Natural killer cell (primary cell): ENCODE results near the gene KCNJ16. TPM values are rescaled to one million over a fixed set of nuclear protein-coding genes. Genes with fewer than 3 reads are reported as not detected.

Experiments
- ATAC-seq, 3 donors: fragments of 150-1000 bp in 2 of 3; fragments of 200-7000 bp in 1 of 3; cut with Tn5 transposase; 1 replicate in 1 of 3; 2 replicates in 2 of 3; pipeline ENCODE4 v1.10.0; 2021; ENCODE audit warnings: mild to moderate bottlenecking in 2 of 3, moderate library complexity in 2 of 3
- DNase-seq, 2 donors: peaks; one replicate each; pipeline versions ENCODE4 v3.0.0 to v3.0.0-alpha.2; 2013 to 2021; ENCODE audit warnings: mixed read lengths in 1 of 2
- H3K27ac ChIP-seq: one replicate; pipeline ENCODE4 v1.5.1; 2013; ENCODE audit warnings: mild to moderate bottlenecking, low read length
- H3K27me3 ChIP-seq: one replicate; pipeline ENCODE4 v1.6.1; 2013; ENCODE audit warnings: low read length; ENCODE audit not compliant: control insufficient read depth, insufficient read depth
- H3K36me3 ChIP-seq: one replicate; pipeline ENCODE4 v1.6.1; 2013; ENCODE audit warnings: low read length; ENCODE audit not compliant: control insufficient read depth, insufficient read depth
- H3K4me1 ChIP-seq: one replicate; pipeline ENCODE4 v1.6.1; 2013; ENCODE audit warnings: low read length; ENCODE audit not compliant: control insufficient read depth, insufficient read depth
- H3K4me3 ChIP-seq: one replicate; pipeline ENCODE4 v1.5.1; 2013; ENCODE audit warnings: low read length
- H3K9me3 ChIP-seq: one replicate; pipeline ENCODE4 v1.6.1; 2013; ENCODE audit warnings: low read length; ENCODE audit not compliant: control insufficient read depth, insufficient read depth
- H3K27ac Mint-ChIP-seq, 2 donors: one replicate each; pipeline ENCODE4 v1.8.0; 2022; ENCODE audit warnings: mild to moderate bottlenecking in 2 of 2, mixed read lengths in 2 of 2, moderate library complexity in 1 of 2
- H3K27me3 Mint-ChIP-seq, 2 donors: one replicate each; pipeline ENCODE4 v1.8.0; 2022; ENCODE audit warnings: low read depth in 2 of 2, mixed read lengths in 2 of 2
- H3K36me3 Mint-ChIP-seq: one replicate; pipeline ENCODE4 v1.8.0; 2022; ENCODE audit warnings: mixed read lengths
- H3K4me1 Mint-ChIP-seq, 2 donors: one replicate each; pipeline ENCODE4 v1.8.0; 2022; ENCODE audit warnings: mixed read lengths in 2 of 2
- H3K4me3 Mint-ChIP-seq: one replicate; pipeline ENCODE4 v1.8.0; 2022; ENCODE audit warnings: mild to moderate bottlenecking, moderate library complexity, mixed read lengths
- H3K9me3 Mint-ChIP-seq, 2 donors: one replicate each; pipeline ENCODE4 v1.8.0; 2022; ENCODE audit warnings: mixed read lengths in 2 of 2
- WGBS: methylation state at CpG from one replicate; pipeline ENCODE4 v1.1.7; 2013; ENCODE audit warnings: missing lambda C conversion rate; ENCODE audit not compliant: insufficient coverage; 5-methylcytosine and 5-hydroxymethylcytosine counted together
- intact Hi-C: fragments of 100-400 bp; cut with micrococcal nuclease; formaldehyde crosslinking; loops from one replicate; pipeline ENCODE4 v1.14.2; 2022
- total RNA-seq, 4 donors: library from RNA; stranded (reverse); fragments of 120-200 nt in 1 of 4; gene quantifications; one replicate each; pipeline versions ENCODE4 v1.2.3 to v1.2.4, GENCODE V29; 2013 to 2022
- TF ChIP-seq, protein P1 (sequence below): fragments of 200-600 bp; IDR thresholded peaks from one replicate; pipeline ENCODE4 v1.8.0; 2022; ENCODE audit warnings: antibody characterized with exemption

KCNJ16 gene
- total RNA-seq, 3 donors from 2014 or later (not counting 1 experiment from before 2014, with no cell fraction given), result not detected

- Mint-ChIP-seq H3K27ac (no peak overlapping the region), H3K9me3 (peaks cover 0 to 5% of the 10 kb centered on the region in 2 donors), H3K4me1 (no peaks in the 10 kb centered on the region), H3K4me3 (no peak overlapping the region), H3K36me3 (no peaks in the 10 kb centered on the region), H3K27me3 (no peaks in the 10 kb centered on the region)
- ATAC-seq, result peak in 1 of 3 donors; percentile 50
- no peak for DNase-seq
- Histone ChIP-seq H3K4me3 (no peak overlapping the region), H3K36me3 (no peaks in the 10 kb centered on the region), H3K27me3 (no peaks in the 10 kb centered on the region), H3K27ac (no peak overlapping the region), H3K4me1 (no peaks in the 10 kb centered on the region), H3K9me3 (no peaks in the 10 kb centered on the region)
- intact Hi-C loops, result no loop called here
- TF ChIP-seq, protein P1, sequence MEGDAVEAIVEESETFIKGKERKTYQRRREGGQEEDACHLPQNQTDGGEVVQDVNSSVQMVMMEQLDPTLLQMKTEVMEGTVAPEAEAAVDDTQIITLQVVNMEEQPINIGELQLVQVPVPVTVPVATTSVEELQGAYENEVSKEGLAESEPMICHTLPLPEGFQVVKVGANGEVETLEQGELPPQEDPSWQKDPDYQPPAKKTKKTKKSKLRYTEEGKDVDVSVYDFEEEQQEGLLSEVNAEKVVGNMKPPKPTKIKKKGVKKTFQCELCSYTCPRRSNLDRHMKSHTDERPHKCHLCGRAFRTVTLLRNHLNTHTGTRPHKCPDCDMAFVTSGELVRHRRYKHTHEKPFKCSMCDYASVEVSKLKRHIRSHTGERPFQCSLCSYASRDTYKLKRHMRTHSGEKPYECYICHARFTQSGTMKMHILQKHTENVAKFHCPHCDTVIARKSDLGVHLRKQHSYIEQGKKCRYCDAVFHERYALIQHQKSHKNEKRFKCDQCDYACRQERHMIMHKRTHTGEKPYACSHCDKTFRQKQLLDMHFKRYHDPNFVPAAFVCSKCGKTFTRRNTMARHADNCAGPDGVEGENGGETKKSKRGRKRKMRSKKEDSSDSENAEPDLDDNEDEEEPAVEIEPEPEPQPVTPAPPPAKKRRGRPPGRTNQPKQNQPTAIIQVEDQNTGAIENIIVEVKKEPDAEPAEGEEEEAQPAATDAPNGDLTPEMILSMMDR, result no peak
- 50% methylated on average over 1 of the region's 2 CpGs for WGBS
Observed at GRCh38 chr17:70091005-70091568, 16.1 kb downstream of the KCNJ16 start.

GRCh38 chr17:70091696-70092095 lies 16.7 kb downstream of the KCNJ16 start:
- intact Hi-C loops, result no loop called here
- H3K4me3 ChIP-seq, result no peak overlapping the region
- H3K4me1 Mint-ChIP-seq, result no peaks in the 10 kb centered on the region
- TF ChIP-seq, protein P1, result no peak
- H3K4me3 Mint-ChIP-seq, result no peak overlapping the region
- WGBS, result no CpG with 5 or more reads among the region's 1 CpG
- H3K27ac Mint-ChIP-seq, result no peak overlapping the region
- no peaks in the 10 kb centered on the region for H3K27me3 ChIP-seq
- DNase-seq (no peak), ATAC-seq (no peak)
- H3K36me3 Mint-ChIP-seq, result no peaks in the 10 kb centered on the region
- H3K27ac ChIP-seq, result no peak overlapping the region
- H3K9me3 Mint-ChIP-seq, result peaks cover 0 to 5% of the 10 kb centered on the region in 2 donors
- no peaks in the 10 kb centered on the region for H3K36me3 ChIP-seq
- no peaks in the 10 kb centered on the region for H3K27me3 Mint-ChIP-seq
- H3K4me1 ChIP-seq, result no peaks in the 10 kb centered on the region
- H3K9me3 ChIP-seq, result no peaks in the 10 kb centered on the region

- TF ChIP-seq, protein P1, result no peak
Observed at GRCh38 chr17:70093163-70093562, 18.1 kb downstream of the KCNJ16 start.

GRCh38 chr17:70095455-70095854 lies 20.4 kb downstream of the KCNJ16 start:
- DNase-seq (no peak), ATAC-seq (no peak)
- peaks cover 8 to 10% of the 10 kb centered on the region in 2 donors for H3K4me1 Mint-ChIP-seq
- WGBS, result 85% methylated on average over 4 of the region's 4 CpGs
- Histone ChIP-seq H3K27ac (no peak overlapping the region), H3K4me3 (no peak overlapping the region), H3K4me1 (no peaks in the 10 kb centered on the region), H3K27me3 (no peaks in the 10 kb centered on the region), H3K36me3 (no peaks in the 10 kb centered on the region), H3K9me3 (no peaks in the 10 kb centered on the region)
- no peaks in the 10 kb centered on the region for H3K27me3 Mint-ChIP-seq
- H3K36me3 Mint-ChIP-seq, result no peaks in the 10 kb centered on the region
- TF ChIP-seq, protein P1, result no peak
- no peak overlapping the region for H3K27ac Mint-ChIP-seq
- H3K9me3 Mint-ChIP-seq, result peaks cover 0 to 5% of the 10 kb centered on the region in 2 donors
- no peak overlapping the region for H3K4me3 Mint-ChIP-seq
- intact Hi-C loops, result no loop called here

More at GRCh38 chr17:70093163-70093562, 18.1 kb downstream of the KCNJ16 start:
- H3K9me3 Mint-ChIP-seq, result peaks cover 0 to 5% of the 10 kb centered on the region in 2 donors
- no peaks in the 10 kb centered on the region for H3K36me3 ChIP-seq
- intact Hi-C loops, result no loop called here
- no peak overlapping the region for H3K27ac ChIP-seq
- no peaks in the 10 kb centered on the region for H3K9me3 ChIP-seq
- H3K27me3 Mint-ChIP-seq, result no peaks in the 10 kb centered on the region
- no peak for ATAC-seq
- DNase-seq, result no peak
- H3K27ac Mint-ChIP-seq, result no peak overlapping the region
- no peaks in the 10 kb centered on the region for H3K36me3 Mint-ChIP-seq
- no peaks in the 10 kb centered on the region for H3K4me1 Mint-ChIP-seq
- H3K4me3 Mint-ChIP-seq, result no peak overlapping the region
- no peaks in the 10 kb centered on the region for H3K27me3 ChIP-seq
- no peak overlapping the region for H3K4me3 ChIP-seq
- no peaks in the 10 kb centered on the region for H3K4me1 ChIP-seq
- WGBS, result 97% methylated on average over 3 of the region's 3 CpGs
